Gastroesophageal sphincter (tissue), 4 donors: ENCODE measurements around the gene MNT. TPM values are rescaled to one million over a fixed set of nuclear protein-coding genes. Genes with fewer than 3 reads are reported as not detected.

ENCODE experiments used
- ATAC-seq: fragments of 150-250 bp; one replicate; pipeline ENCODE4 v1.9.1; 2016; ENCODE audit warnings: mild to moderate bottlenecking, moderate library complexity
- H3K27ac ChIP-seq, 4 donors: fragments of 200-600 bp; sonication (generic) in 3 of 4; 1 replicate in 3 of 4; 2 replicates in 1 of 4; pipeline ENCODE4 v1.5.1; 2016 to 2019
- H3K27me3 ChIP-seq: fragments of 200-600 bp; sonication (generic); one replicate; pipeline ENCODE4 v1.5.1; 2019
- H3K36me3 ChIP-seq, 2 donors: fragments of 200-600 bp; sonication (generic); one replicate each; pipeline ENCODE4 v1.5.1; 2019; ENCODE audit warnings: control low read depth in 1 of 2
- H3K4me1 ChIP-seq, 3 donors: fragments of 200-600 bp; sonication (generic); 1 replicate in 2 of 3; 2 replicates in 1 of 3; pipeline ENCODE4 v1.5.1; 2016 to 2019; ENCODE audit warnings: control low read depth in 2 of 3
- H3K4me3 ChIP-seq, 2 donors: fragments of 200-600 bp; sonication (generic); one replicate each; pipeline ENCODE4 v1.5.1; 2019; ENCODE audit warnings: mild to moderate bottlenecking in 1 of 2, moderate library complexity in 1 of 2
- H3K9me3 ChIP-seq, 3 donors: fragments of 200-600 bp; sonication (generic); one replicate each; pipeline ENCODE4 v1.5.1; 2017 to 2019; ENCODE audit warnings: control low read depth in 2 of 3
- CTCF ChIP-seq, 4 experiments: fragments of 200-600 bp in 2 of 4; fragments of 450-650 bp in 2 of 4; sonication (generic) in 1 of 4; IDR thresholded peaks; one replicate each; pipeline ENCODE4 v1.5.1; 2017 to 2019; ENCODE audit warnings: antibody characterized with exemption in 4 of 4, mild to moderate bottlenecking in 2 of 4, moderate library complexity in 2 of 4
- EP300 ChIP-seq: sonication (generic); formaldehyde crosslinking; IDR thresholded peaks from one replicate; pipeline ENCODE4 v1.6.1; 2017; ENCODE audit warnings: antibody characterized with exemption, mild to moderate bottlenecking
- POLR2A ChIP-seq, 2 donors: fragments of 450-650 bp; IDR thresholded peaks; one replicate each; pipeline ENCODE4 v1.6.1; 2017; ENCODE audit warnings: antibody characterized with exemption in 2 of 2, mild to moderate bottlenecking in 2 of 2, moderate library complexity in 1 of 2
- POLR2AphosphoS5 ChIP-seq: sonication (generic); formaldehyde crosslinking; IDR thresholded peaks from one replicate; pipeline ENCODE4 v1.6.1; 2017; ENCODE audit warnings: antibody characterized with exemption
- WGBS, 2 donors: methylation state at CpG; one replicate each; pipeline ENCODE4 v1.1.5; 2018; ENCODE audit warnings: low coverage in 1 of 2; 5-methylcytosine and 5-hydroxymethylcytosine counted together
- total RNA-seq, 4 donors: library from RNA; depleted of rRNA; stranded (reverse); fragments of >200 nt; gene quantifications; one replicate each; pipeline ENCODE4 v1.1.0, GENCODE V29; 2016

Gene MNT
- total RNA-seq, 4 donors from 2014 or later, result 11.8 to 12.7 (median 12.3) TPM

- Histone ChIP-seq H3K27me3 (no peaks in the 10 kb centered on the region), H3K27ac (peak overlapping the region in 2 of 4 donors; percentile 21 to 38), H3K9me3 (no peaks in the 10 kb centered on the region), H3K4me1 (peaks cover 0 to 55% (median 14%) of the 10 kb centered on the region in 3 donors), H3K36me3 (peaks cover 0 to 83% of the 10 kb centered on the region in 2 donors), H3K4me3 (no peak overlapping the region)
- TF ChIP-seq EP300, result no peak
- TF ChIP-seq POLR2AphosphoS5, result no peak
- no peak for TF ChIP-seq POLR2A (IDR thresholded peaks at IDR 0.05)
- no peak for TF ChIP-seq CTCF (IDR thresholded peaks at IDR 0.05)
- peak; percentile 17 for ATAC-seq
- WGBS, 2 donors, result no CpG with 5 or more reads among the region's 26 CpGs
Measured at GRCh38 chr17:2363851-2364762, 36.8 kb downstream of the MNT start.

- Histone ChIP-seq H3K4me3 (no peak overlapping the region), H3K36me3 (peaks cover 0 to 81% of the 10 kb centered on the region in 2 donors), H3K4me1 (peaks cover 0 to 55% (median 10%) of the 10 kb centered on the region in 3 donors), H3K27me3 (no peaks in the 10 kb centered on the region), H3K27ac (peak overlapping the region in 2 of 4 donors; percentile 21 to 38), H3K9me3 (no peaks in the 10 kb centered on the region)
- ATAC-seq, result no peak
- no peak for TF ChIP-seq POLR2AphosphoS5
- TF ChIP-seq POLR2A (IDR thresholded peaks at IDR 0.05), result no peak
- 93 to 100% methylated on average over 2 to 13 of the region's 21 CpGs for WGBS, 2 donors
Measured at GRCh38 chr17:2363318-2363717, 37.5 kb downstream of the MNT start.

- no peak for ATAC-seq
- Histone ChIP-seq H3K36me3 (peaks cover 0 to 77% of the 10 kb centered on the region in 2 donors), H3K9me3 (no peaks in the 10 kb centered on the region), H3K4me3 (no peak overlapping the region), H3K27me3 (no peaks in the 10 kb centered on the region), H3K27ac (no peak overlapping the region), H3K4me1 (peaks cover 0 to 52% (median 9%) of the 10 kb centered on the region in 3 donors)
- TF ChIP-seq POLR2AphosphoS5 (no peak), EP300 (no peak), POLR2A (IDR thresholded peaks at IDR 0.05) (no peak), CTCF (IDR thresholded peaks at IDR 0.05) (no peak)
- no CpG with 5 or more reads among the region's 14 CpGs for WGBS, 2 donors
Measured at GRCh38 chr17:2362881-2363280, 38.0 kb downstream of the MNT start.

- WGBS, 2 donors, result 80 to 87% methylated on average over 2 to 3 of the region's 19 CpGs
- no peak overlapping the region for H3K27ac ChIP-seq
- H3K9me3 ChIP-seq, result no peaks in the 10 kb centered on the region
- no peak for TF ChIP-seq POLR2A (IDR thresholded peaks at IDR 0.05)
- no peak for TF ChIP-seq CTCF (IDR thresholded peaks at IDR 0.05)
- TF ChIP-seq POLR2AphosphoS5, result no peak
- TF ChIP-seq EP300, result no peak
- no peak for ATAC-seq
- H3K4me1 ChIP-seq, result peaks cover 0 to 47% (median 9%) of the 10 kb centered on the region in 3 donors
- H3K4me3 ChIP-seq, result no peak overlapping the region
- H3K27me3 ChIP-seq, result no peaks in the 10 kb centered on the region
- peaks cover 0 to 72% of the 10 kb centered on the region in 2 donors for H3K36me3 ChIP-seq
Measured at GRCh38 chr17:2362416-2362815, 38.4 kb downstream of the MNT start.

GRCh38 chr17:2362016-2362415, 38.8 kb downstream of the MNT start:
- no peak overlapping the region for H3K27ac ChIP-seq
- no peak for ATAC-seq
- TF ChIP-seq POLR2AphosphoS5 (no peak), EP300 (no peak), CTCF (IDR thresholded peaks at IDR 0.05) (no peak), POLR2A (IDR thresholded peaks at IDR 0.05) (no peak)
- no peak overlapping the region for H3K4me3 ChIP-seq
- no peaks in the 10 kb centered on the region for H3K9me3 ChIP-seq
- H3K27me3 ChIP-seq, result no peaks in the 10 kb centered on the region
- peaks cover 0 to 43% (median 9%) of the 10 kb centered on the region in 3 donors for H3K4me1 ChIP-seq
- peaks cover 0 to 68% of the 10 kb centered on the region in 2 donors for H3K36me3 ChIP-seq
- WGBS, 2 donors, result no CpG with 5 or more reads among the region's 20 CpGs
